Smooth muscle cell (in vitro differentiated cells): ENCODE measurements around the gene VPS37B. TPM values are rescaled to one million over a fixed set of nuclear protein-coding genes. Genes with fewer than 3 reads are reported as not detected.

Experiments used
- DNase-seq: peaks from one replicate; lab custom pipeline; 2025; ENCODE audit not compliant: unreplicated experiment; lab: John Stamatoyannopoulos, UW
- H2AFZ ChIP-seq: fragments of 200-600 bp; sonication (generic); 2 replicates; pipeline ENCODE4 v1.6.0; 2016; ENCODE audit warnings: antibody characterized with exemption, low read depth, mild to moderate bottlenecking
- H3F3A ChIP-seq: fragments of 200-600 bp; sonication (generic); 2 replicates; pipeline ENCODE4 v1.6.0; 2017; ENCODE audit warnings: antibody characterized with exemption, low read depth
- H3K27ac ChIP-seq: fragments of 200-600 bp; sonication (generic); 2 replicates; pipeline ENCODE4 v1.5.1; 2016; ENCODE audit warnings: low read depth, mild to moderate bottlenecking
- H3K27me3 ChIP-seq: fragments of 200-600 bp; sonication (generic); 2 replicates; pipeline ENCODE4 v1.6.1; 2016; ENCODE audit warnings: low read depth, mild to moderate bottlenecking
- H3K36me3 ChIP-seq: fragments of 200-600 bp; sonication (generic); 2 replicates; pipeline ENCODE4 v1.5.1; 2016; ENCODE audit warnings: low read depth
- H3K4me1 ChIP-seq: fragments of 200-600 bp; sonication (generic); 2 replicates; pipeline ENCODE4 v1.5.1; 2016; ENCODE audit warnings: low read depth
- H3K4me2 ChIP-seq: fragments of 200-600 bp; sonication (generic); 2 replicates; pipeline ENCODE4 v1.6.0; 2016; ENCODE audit warnings: mild to moderate bottlenecking
- H3K4me3 ChIP-seq: fragments of 200-600 bp; sonication (generic); 2 replicates; pipeline ENCODE4 v1.5.1; 2016; ENCODE audit warnings: mild to moderate bottlenecking
- H3K79me2 ChIP-seq: fragments of 200-600 bp; sonication (generic); 2 replicates; pipeline ENCODE4 v1.6.0; 2016; ENCODE audit warnings: low read depth, mild to moderate bottlenecking
- H3K9ac ChIP-seq: fragments of 200-600 bp; sonication (generic); 2 replicates; pipeline ENCODE4 v1.6.0; 2016; ENCODE audit warnings: low read depth
- H3K9me3 ChIP-seq: fragments of 200-600 bp; sonication (generic); replicated peaks from 2 replicates; pipeline ENCODE4 v1.5.1; 2016; ENCODE audit warnings: low read depth
- H4K20me1 ChIP-seq: fragments of 200-600 bp; sonication (generic); 2 replicates; pipeline ENCODE4 v1.6.0; 2016; ENCODE audit warnings: low read depth
- WGBS: methylation state at CpG from one replicate; pipeline ENCODE4 v1.1.7; 2016; ENCODE audit warnings: low lambda C conversion rate; 5-methylcytosine and 5-hydroxymethylcytosine counted together
- polyA plus RNA-seq: library from polyadenylated mRNA; unstranded; fragments of >200 nt; fragmentation: Nextera tagmentation; extraction: Ambion mirVana; gene quantifications from 2 replicates; pipeline ENCODE4 v1.2.1, GENCODE V29; 2016
- total RNA-seq: library from RNA; depleted of rRNA; stranded (reverse); fragments of >200 nt; gene quantifications from 2 replicates; pipeline ENCODE4 v1.2.3, GENCODE V29; 2014
- TF ChIP-seq, protein P1 (sequence below): fragments of 200-600 bp; sonication (generic); IDR thresholded peaks from 2 replicates; pipeline ENCODE4 v1.5.1; 2017; ENCODE audit warnings: borderline replicate concordance, mild to moderate bottlenecking, antibody characterized with exemption; ENCODE audit not compliant: insufficient read depth, poor library complexity, severe bottlenecking

The VPS37B gene
- total and polyA plus RNA-seq, 2 experiments from 2014 or later = 20.4 to 25.3 TPM

DNA sequence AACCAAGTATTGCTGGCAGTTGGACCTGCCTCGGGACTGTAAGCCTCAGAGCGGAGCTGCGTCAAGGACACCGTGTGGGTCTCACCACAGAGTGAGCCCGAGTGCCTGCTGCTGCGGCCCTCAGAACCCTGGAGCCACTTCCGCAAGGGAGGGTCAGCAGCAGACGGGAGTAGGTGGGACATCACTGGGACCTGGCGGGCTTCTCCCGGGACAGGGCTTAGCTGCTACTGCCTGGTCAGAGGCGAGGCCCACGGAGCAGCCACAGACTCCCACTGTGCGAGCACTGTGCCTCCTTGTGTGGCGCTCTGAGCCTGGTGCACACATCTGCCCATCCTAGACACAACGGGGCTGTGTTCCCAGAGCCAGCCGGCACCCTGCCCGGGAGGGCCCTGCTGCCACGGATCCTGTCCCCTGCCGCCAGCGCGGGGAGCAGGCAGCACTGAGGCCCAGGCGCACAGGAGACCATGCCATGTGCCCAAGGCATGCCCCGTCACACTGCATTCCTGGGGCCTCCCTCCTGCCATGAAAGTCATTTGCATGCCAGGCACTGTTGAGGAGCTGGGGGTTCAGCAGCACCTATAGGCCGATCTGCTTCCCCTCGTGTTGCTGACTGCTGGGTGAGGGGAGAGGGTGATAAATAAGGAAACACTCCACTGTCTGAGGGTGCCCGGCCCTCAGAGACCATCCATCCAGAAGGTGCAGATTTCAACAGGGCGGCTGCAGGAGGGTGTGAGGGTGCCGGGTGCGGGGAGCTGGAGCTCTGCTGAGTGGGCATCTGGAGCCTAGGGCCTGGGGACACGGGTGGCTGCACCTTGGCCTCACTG lies 50.7 kb downstream of the VPS37B start:
- no peaks in the 10 kb centered on the region for H3K27me3 ChIP-seq
- H3K9me3 ChIP-seq = no peaks in the 10 kb centered on the region
- no peak overlapping the region for H2AFZ ChIP-seq
- H3K36me3 ChIP-seq = no peaks in the 10 kb centered on the region
- no peak overlapping the region for H3K9ac ChIP-seq
- 93% methylated on average over 30 of the region's 30 CpGs for WGBS
- no peaks in the 10 kb centered on the region for H3K79me2 ChIP-seq
- TF ChIP-seq, protein P1, sequence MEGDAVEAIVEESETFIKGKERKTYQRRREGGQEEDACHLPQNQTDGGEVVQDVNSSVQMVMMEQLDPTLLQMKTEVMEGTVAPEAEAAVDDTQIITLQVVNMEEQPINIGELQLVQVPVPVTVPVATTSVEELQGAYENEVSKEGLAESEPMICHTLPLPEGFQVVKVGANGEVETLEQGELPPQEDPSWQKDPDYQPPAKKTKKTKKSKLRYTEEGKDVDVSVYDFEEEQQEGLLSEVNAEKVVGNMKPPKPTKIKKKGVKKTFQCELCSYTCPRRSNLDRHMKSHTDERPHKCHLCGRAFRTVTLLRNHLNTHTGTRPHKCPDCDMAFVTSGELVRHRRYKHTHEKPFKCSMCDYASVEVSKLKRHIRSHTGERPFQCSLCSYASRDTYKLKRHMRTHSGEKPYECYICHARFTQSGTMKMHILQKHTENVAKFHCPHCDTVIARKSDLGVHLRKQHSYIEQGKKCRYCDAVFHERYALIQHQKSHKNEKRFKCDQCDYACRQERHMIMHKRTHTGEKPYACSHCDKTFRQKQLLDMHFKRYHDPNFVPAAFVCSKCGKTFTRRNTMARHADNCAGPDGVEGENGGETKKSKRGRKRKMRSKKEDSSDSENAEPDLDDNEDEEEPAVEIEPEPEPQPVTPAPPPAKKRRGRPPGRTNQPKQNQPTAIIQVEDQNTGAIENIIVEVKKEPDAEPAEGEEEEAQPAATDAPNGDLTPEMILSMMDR = no peak
- H3K4me3 ChIP-seq = no peak overlapping the region
- H3K27ac ChIP-seq = no peak overlapping the region
- DNase-seq = no peak
- peaks cover 7% of the 10 kb centered on the region for H3K4me1 ChIP-seq
- H3K4me2 ChIP-seq = no peak overlapping the region
- peaks cover 7% of the 10 kb centered on the region for H3F3A ChIP-seq
- no peaks in the 10 kb centered on the region for H4K20me1 ChIP-seq

DNA sequence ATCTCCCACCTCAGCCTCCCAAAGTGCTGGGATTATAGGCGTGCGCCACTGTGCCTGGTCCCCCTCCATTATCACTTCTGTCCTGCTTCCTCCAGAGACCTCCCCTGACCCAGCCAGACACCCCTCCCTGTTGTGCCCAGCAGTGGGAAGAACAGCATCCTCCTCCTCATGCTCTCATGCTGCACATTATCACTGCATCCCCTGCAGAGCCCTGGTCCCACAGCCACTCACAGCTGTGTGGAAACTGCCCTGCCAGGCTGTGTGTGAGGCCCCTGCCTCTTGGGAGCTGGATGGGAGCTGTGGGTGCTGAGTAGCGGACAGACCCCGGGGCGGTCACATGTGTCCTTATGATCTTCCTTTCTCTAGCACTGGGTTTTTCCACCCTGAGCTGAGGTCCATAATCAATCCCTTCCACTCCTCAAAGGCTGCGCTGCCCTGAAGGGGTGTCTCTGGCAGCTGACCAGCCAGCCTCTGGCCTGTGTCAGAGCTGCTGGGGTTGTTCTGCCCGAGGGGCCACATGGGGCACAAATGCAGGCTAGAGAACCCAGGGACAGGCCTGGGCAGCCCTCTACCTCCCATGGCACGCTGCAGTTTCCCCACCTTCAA lies 51.5 kb downstream of the VPS37B start:
- Histone ChIP-seq H3K27me3 (no peaks in the 10 kb centered on the region), H3K9me3 (no peaks in the 10 kb centered on the region), H4K20me1 (no peaks in the 10 kb centered on the region), H3K4me1 (peaks cover 8% of the 10 kb centered on the region), H3K4me2 (no peak overlapping the region), H3K4me3 (no peak overlapping the region), H3F3A (peaks cover 7% of the 10 kb centered on the region), H3K27ac (no peak overlapping the region), H3K79me2 (no peaks in the 10 kb centered on the region), H3K9ac (no peak overlapping the region), H3K36me3 (no peaks in the 10 kb centered on the region), H2AFZ (no peak overlapping the region)
- DNase-seq = no peak
- WGBS = 93% methylated on average over 8 of the region's 8 CpGs
- TF ChIP-seq, protein P1 = no peak

DNA sequence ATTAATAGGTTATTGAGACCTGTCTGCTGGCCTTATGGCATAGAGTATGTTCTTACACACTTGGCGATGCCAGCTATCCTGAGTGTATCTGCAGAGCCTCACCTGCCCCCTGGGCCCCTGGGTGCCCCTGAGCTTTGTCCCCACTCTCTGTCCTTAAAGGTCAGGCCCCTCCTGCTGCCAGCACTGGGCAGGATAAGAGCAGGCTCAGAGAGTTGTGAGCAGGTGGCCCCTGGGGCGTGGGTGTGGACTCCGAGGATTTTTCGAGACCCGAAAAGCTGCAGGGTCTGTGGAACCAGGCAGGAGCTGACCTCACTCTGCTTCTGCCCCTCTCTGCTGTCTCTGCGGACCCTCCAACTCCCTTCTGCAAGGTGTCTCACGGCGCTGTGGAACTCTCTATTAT lies 52.5 kb downstream of the VPS37B start:
- Histone ChIP-seq H3K27ac (no peak overlapping the region), H3K36me3 (no peaks in the 10 kb centered on the region), H3K79me2 (no peaks in the 10 kb centered on the region), H4K20me1 (no peaks in the 10 kb centered on the region), H3K9me3 (no peaks in the 10 kb centered on the region), H3F3A (peaks cover 7% of the 10 kb centered on the region), H3K9ac (no peak overlapping the region), H2AFZ (no peak overlapping the region), H3K4me3 (no peak overlapping the region), H3K4me2 (no peak overlapping the region), H3K27me3 (no peaks in the 10 kb centered on the region), H3K4me1 (peaks cover 8% of the 10 kb centered on the region)
- DNase-seq = no peak
- TF ChIP-seq, protein P1 = no peak
- 94% methylated on average over 8 of the region's 8 CpGs for WGBS
